Measurements from ENCODE around the gene E2F6.

GRCh38 chr2:11467129-11467649, 1.2 kb upstream of the E2F6 start:
- TF ChIP-seq TAF1 (conservative IDR thresholded peaks at IDR 0.05) (no peak), CTCF (IDR thresholded peaks at IDR 0.05; ENCODE audit: low read depth, low read length, missing input control) (no peak), EGR1 (IDR thresholded peaks at IDR 0.05; ENCODE audit: low read depth in 2 of 2) (no peak), MAX (IDR thresholded peaks at IDR 0.05) (no peak)
